GM12878 (cell line): Measurements from ENCODE around the gene CCDC34. TPM values are rescaled to one million over a fixed set of nuclear protein-coding genes. Genes with fewer than 3 reads are reported as not detected.

Source experiments
- BCL3 ChIP-seq: IDR thresholded peaks from 2 replicates; pipeline ENCODE4 v1.6.1; 2011; ENCODE audit warnings: borderline replicate concordance, low read depth, mild to moderate bottlenecking, moderate library complexity, low read length; ENCODE audit not compliant: insufficient read depth, poor library complexity, severe bottlenecking
- E2F4 ChIP-seq: IDR thresholded peaks from 2 replicates; pipeline ENCODE4 v1.6.1; 2012; ENCODE audit warnings: low read depth, low read length, improper control_type of control experiment
- EGR1 ChIP-seq, 2 experiments: IDR thresholded peaks; 1 replicate in 1 of 2; 2 replicates in 1 of 2; pipeline ENCODE4 v1.6.1; 2011 to 2012; ENCODE audit warnings: low read depth in 2 of 2, low read length in 2 of 2, borderline replicate concordance in 1 of 2, mild to moderate bottlenecking in 1 of 2, moderate library complexity in 1 of 2
- HCFC1 ChIP-seq: fragments of 150-350 bp; IDR thresholded peaks from 2 replicates; pipeline ENCODE4 v1.6.1; 2014; ENCODE audit warnings: low read length
- HDAC2 ChIP-seq: fragments of 200-600 bp; sonication (generic); IDR thresholded peaks from 2 replicates; pipeline ENCODE4 v1.6.1; 2017
- IRF3 ChIP-seq: fragments of 450-650 bp; IDR thresholded peaks from 2 replicates; pipeline ENCODE4 v1.6.1; 2014; ENCODE audit warnings: mild to moderate bottlenecking
- MLLT1 ChIP-seq: fragments of 450-650 bp; IDR thresholded peaks from 2 replicates; pipeline ENCODE4 v1.6.1; 2016; ENCODE audit warnings: mild to moderate bottlenecking
- MTA2 ChIP-seq: fragments of 450-650 bp; IDR thresholded peaks from 2 replicates; pipeline ENCODE4 v1.6.1; 2016; ENCODE audit warnings: low read depth, mild to moderate bottlenecking, moderate library complexity
- MXI1 ChIP-seq: fragments of 150-350 bp; IDR thresholded peaks from 2 replicates; pipeline ENCODE4 v1.6.1; 2011; ENCODE audit warnings: low read depth, mild to moderate bottlenecking, inconsistent platforms, low read length, improper control_type of control experiment
- PAX8 ChIP-seq: fragments of 450-650 bp; IDR thresholded peaks from 2 replicates; pipeline ENCODE4 v1.6.1; 2017; ENCODE audit warnings: mild to moderate bottlenecking, moderate library complexity
- POLR2A ChIP-seq: IDR thresholded peaks from 2 replicates; pipeline ENCODE4 v1.6.1; 2011; ENCODE audit warnings: low read depth, mild to moderate bottlenecking, low read length
- POU2F2 ChIP-seq: IDR thresholded peaks from 3 replicates; pipeline ENCODE4 v1.6.1; 2011; ENCODE audit warnings: low read depth, mild to moderate bottlenecking, low read length, borderline replicate concordance
- RBBP5 ChIP-seq: fragments of 200-600 bp; sonication (generic); conservative IDR thresholded peaks from 2 replicates; pipeline ENCODE4 v1.6.1; 2016
- RCOR1 ChIP-seq: conservative IDR thresholded peaks from 2 replicates; pipeline ENCODE4 v1.6.1; 2012; ENCODE audit warnings: low read depth, low read length, improper control_type of control experiment
- RFX5 ChIP-seq: IDR thresholded peaks from 2 replicates; pipeline ENCODE4 v1.6.1; 2011; ENCODE audit warnings: low read depth, low read length, improper control_type of control experiment
- RUNX3 ChIP-seq: IDR thresholded peaks from 2 replicates; pipeline ENCODE4 v1.6.1; 2012; ENCODE audit warnings: low read length, inconsistent platforms
- SKIL ChIP-seq: fragments of 450-650 bp; IDR thresholded peaks from 2 replicates; pipeline ENCODE4 v1.6.1; 2017; ENCODE audit warnings: mild to moderate bottlenecking, low read depth, inconsistent platforms; ENCODE audit not compliant: poor library complexity, severe bottlenecking
- STAT1 ChIP-seq: fragments of 450-650 bp; conservative IDR thresholded peaks from 2 replicates; pipeline ENCODE4 v1.6.1; 2014; ENCODE audit warnings: antibody characterized with exemption, mild to moderate bottlenecking
- SUPT20H ChIP-seq: IDR thresholded peaks from 2 replicates; pipeline ENCODE4 v1.6.1; 2011; ENCODE audit warnings: low read depth, mild to moderate bottlenecking, low read length, moderate library complexity, borderline replicate concordance; ENCODE audit not compliant: control insufficient read depth
- TAF1 ChIP-seq: IDR thresholded peaks from 2 replicates; pipeline ENCODE4 v1.6.1; 2011; ENCODE audit warnings: mild to moderate bottlenecking, low read depth, low read length, borderline replicate concordance
- ZNF217 ChIP-seq: fragments of 450-650 bp; IDR thresholded peaks from 2 replicates; pipeline ENCODE4 v1.6.1; 2017; ENCODE audit warnings: antibody characterized with exemption, mild to moderate bottlenecking
- ZNF622 ChIP-seq: fragments of 450-650 bp; IDR thresholded peaks from 2 replicates; pipeline ENCODE4 v1.6.1; 2017; ENCODE audit warnings: mild to moderate bottlenecking, inconsistent platforms
- ZZZ3 ChIP-seq: IDR thresholded peaks from 2 replicates; pipeline ENCODE4 v1.6.1; 2011; ENCODE audit warnings: low read depth; ENCODE audit not compliant: control insufficient read depth, insufficient read length
- polyA plus RNA-seq, 11 experiments: library from polyadenylated mRNA; depleted of rRNA in 4 of 11; unstranded in 6 of 11; stranded (reverse) in 5 of 11; fragments of >200 nt; fragmentation: Nextera tagmentation in 4 of 11; fragmentation: Illumina TruSeq in 1 of 11; extraction: Ambion mirVana in 4 of 11; extraction: Trizol in 1 of 11; gene quantifications; 1 replicate in 1 of 11; 2 replicates in 10 of 11; pipeline versions ENCODE4 v1.2.1 to v1.2.3, GENCODE V29; 2011 to 2016; ENCODE audit warnings: inconsistent platforms in 2 of 11, missing spikeins in 2 of 11, low read depth in 1 of 11
- total RNA-seq, 4 experiments: library from RNA; depleted of rRNA in 3 of 4; stranded (reverse); fragments of >200 nt in 3 of 4; fragmentation: Illumina TruSeq in 1 of 4; extraction: Trizol in 1 of 4; gene quantifications; 2 replicates each; pipeline versions ENCODE4 v1.2.1 to v1.2.3, GENCODE V29; 2013 to 2021

CCDC34 gene
- total and polyA plus RNA-seq, 10 of the 15 experiments (the other 5 are each of a cell fraction or from before 2014, with no cell fraction given) = 6.2 to 39.1 (median 14.6) TPM

GRCh38 chr11:27362749-27363575 lies at the start of gene CCDC34 (continued):
- TF ChIP-seq MXI1 (peak; percentile 87), STAT1 (0 out of 2 replicates have a peak, but pooled peaks have one; percentile 28), RUNX3 (0 out of 2 replicates have a peak, but pooled peaks have one; percentile 20), POU2F2 (0 out of 3 replicates have a peak, but pooled peaks have one; percentile 49), MTA2 (no peak), MLLT1 (no peak), BCL3 (peak; percentile 49), PAX8 (no peak), IRF3 (no peak), ZNF622 (no peak), RCOR1 (no peak), RFX5 (peak; percentile 95), SUPT20H (no peak), ZNF217 (no peak), RBBP5 (0 out of 2 replicates have a peak, but pooled peaks have one; percentile 46), ZZZ3 (no peak), HDAC2 (0 out of 2 replicates have a peak, but pooled peaks have one; percentile 61), E2F4 (peak; percentile 92), HCFC1 (peak; percentile 35; the same call in 1 of the 2 replicates), TAF1 (peak; percentile 40; the same call in 1 of the 2 replicates), POLR2A (peak; percentile 78), EGR1 (IDR thresholded peaks at IDR 0.05; ENCODE audit: borderline replicate concordance in 1 of 2, low read depth in 2 of 2, low read length in 2 of 2) (peak in 1 of 2 experiments; percentile 70; a peak in 1 of 3 replicates), SKIL (no peak)
